ENCODE measurements around the gene NKX3-2. TPM values are rescaled to one million over a fixed set of nuclear protein-coding genes. Genes with fewer than 3 reads are reported as not detected.

The NKX3-2 gene
- total and polyA plus RNA-seq, 12 donors, result not detected

- WGBS, 2 donors, result 2 to 4% methylated on average over 46 of the region's 46 CpGs
- Histone ChIP-seq H3K9me3 (peaks cover 0 to 17% (median 10%) of the 10 kb centered on the region in 11 donors), H3K4me3 (no peak overlapping the region), H3K36me3 (no peaks in the 10 kb centered on the region), H3K27me3 (peaks cover 51 to 100% (median 99%) of the 10 kb centered on the region in 7 donors), H3K4me1 (peaks cover 0 to 38% (median 14%) of the 10 kb centered on the region in 9 donors), H3K27ac (no peak overlapping the region)
- DNase-seq (no peak), ATAC-seq (no peak)
- intact Hi-C loops (cut with DNase I), result no loop called here
- TF ChIP-seq CTCF (IDR thresholded peaks at IDR 0.05), result no peak
Observed at GRCh38 chr4:13527192-13527980, 16.9 kb downstream of the NKX3-2 start.

- Histone ChIP-seq H3K9me3 (peaks cover 0 to 17% (median 10%) of the 10 kb centered on the region in 11 donors), H3K27ac (no peak overlapping the region), H3K36me3 (no peaks in the 10 kb centered on the region), H3K4me3 (no peak overlapping the region), H3K4me1 (peaks cover 0 to 41% (median 14%) of the 10 kb centered on the region in 9 donors), H3K27me3 (peaks cover 55 to 100% (median 99%) of the 10 kb centered on the region in 7 donors)
- no peak for TF ChIP-seq CTCF (IDR thresholded peaks at IDR 0.05)
- intact Hi-C loops (cut with DNase I), result no loop called here
- DNase-seq (no peak), ATAC-seq (no peak)
- WGBS, 2 donors, result 37 to 51% methylated on average over 3 of the region's 3 CpGs
Observed at GRCh38 chr4:13526658-13527057, 17.6 kb downstream of the NKX3-2 start.

- H3K27me3 ChIP-seq, result peaks cover 56 to 100% (median 99%) of the 10 kb centered on the region in 7 donors
- DNase-seq, result no peak
- H3K36me3 ChIP-seq, result no peaks in the 10 kb centered on the region
- H3K9me3 ChIP-seq, result peaks cover 0 to 17% (median 10%) of the 10 kb centered on the region in 11 donors
- H3K27ac ChIP-seq, result no peak overlapping the region
- no peak overlapping the region for H3K4me3 ChIP-seq
- WGBS, 2 donors, result 35 to 44% methylated on average over 4 of the region's 4 CpGs
- H3K4me1 ChIP-seq, result peaks cover 0 to 34% (median 14%) of the 10 kb centered on the region in 9 donors
- intact Hi-C loops (cut with DNase I), result no loop called here
- no peak for TF ChIP-seq CTCF (IDR thresholded peaks at IDR 0.05)
- ATAC-seq, result no peak
Observed at GRCh38 chr4:13525606-13526281, 18.6 kb downstream of the NKX3-2 start.

GRCh38 chr4:13524504-13525243 is 19.6 kb downstream of the NKX3-2 start:
- Histone ChIP-seq H3K36me3 (no peaks in the 10 kb centered on the region), H3K4me3 (no peak overlapping the region), H3K27ac (no peak overlapping the region), H3K4me1 (peaks cover 0 to 34% (median 14%) of the 10 kb centered on the region in 9 donors), H3K9me3 (peaks cover 0 to 17% (median 10%) of the 10 kb centered on the region in 11 donors), H3K27me3 (peaks cover 51 to 100% (median 100%) of the 10 kb centered on the region in 7 donors)
- 8 to 9% methylated on average over 36 of the region's 36 CpGs for WGBS, 2 donors
- intact Hi-C loops (cut with DNase I), result no loop called here
- no peak for ATAC-seq
- DNase-seq, result no peak
- no peak for TF ChIP-seq CTCF (IDR thresholded peaks at IDR 0.05)

Data from heart right ventricle (tissue), 16 donors.